Airway epithelial cell (primary cell): ENCODE results near the gene HHIP. TPM values are rescaled to one million over a fixed set of nuclear protein-coding genes. Genes with fewer than 3 reads are reported as not detected.

Source experiments
- total RNA-seq: library from RNA; depleted of rRNA; stranded (reverse); fragments of >200 nt; gene quantifications from 2 replicates; pipeline ENCODE4 v1.2.3, GENCODE V29; 2015

Gene HHIP, protein sequence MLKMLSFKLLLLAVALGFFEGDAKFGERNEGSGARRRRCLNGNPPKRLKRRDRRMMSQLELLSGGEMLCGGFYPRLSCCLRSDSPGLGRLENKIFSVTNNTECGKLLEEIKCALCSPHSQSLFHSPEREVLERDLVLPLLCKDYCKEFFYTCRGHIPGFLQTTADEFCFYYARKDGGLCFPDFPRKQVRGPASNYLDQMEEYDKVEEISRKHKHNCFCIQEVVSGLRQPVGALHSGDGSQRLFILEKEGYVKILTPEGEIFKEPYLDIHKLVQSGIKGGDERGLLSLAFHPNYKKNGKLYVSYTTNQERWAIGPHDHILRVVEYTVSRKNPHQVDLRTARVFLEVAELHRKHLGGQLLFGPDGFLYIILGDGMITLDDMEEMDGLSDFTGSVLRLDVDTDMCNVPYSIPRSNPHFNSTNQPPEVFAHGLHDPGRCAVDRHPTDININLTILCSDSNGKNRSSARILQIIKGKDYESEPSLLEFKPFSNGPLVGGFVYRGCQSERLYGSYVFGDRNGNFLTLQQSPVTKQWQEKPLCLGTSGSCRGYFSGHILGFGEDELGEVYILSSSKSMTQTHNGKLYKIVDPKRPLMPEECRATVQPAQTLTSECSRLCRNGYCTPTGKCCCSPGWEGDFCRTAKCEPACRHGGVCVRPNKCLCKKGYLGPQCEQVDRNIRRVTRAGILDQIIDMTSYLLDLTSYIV
- 0.56 and 1.5 TPM in 2 replicates for total RNA-seq

GRCh38 chr4:144645631-144646522, at the start of gene HHIP:
HHIP (plus strand) TSS chr4:144646156; CDS start chr4:144646676, 520 bp downstream.

